ENCODE data around the gene EREG. TPM values are rescaled to one million over a fixed set of nuclear protein-coding genes. Genes with fewer than 3 reads are reported as not detected.

Gene EREG
- total RNA-seq, 3 donors from 2014 or later: 0.80 to 7.6 (median 3.3) TPM

DNA sequence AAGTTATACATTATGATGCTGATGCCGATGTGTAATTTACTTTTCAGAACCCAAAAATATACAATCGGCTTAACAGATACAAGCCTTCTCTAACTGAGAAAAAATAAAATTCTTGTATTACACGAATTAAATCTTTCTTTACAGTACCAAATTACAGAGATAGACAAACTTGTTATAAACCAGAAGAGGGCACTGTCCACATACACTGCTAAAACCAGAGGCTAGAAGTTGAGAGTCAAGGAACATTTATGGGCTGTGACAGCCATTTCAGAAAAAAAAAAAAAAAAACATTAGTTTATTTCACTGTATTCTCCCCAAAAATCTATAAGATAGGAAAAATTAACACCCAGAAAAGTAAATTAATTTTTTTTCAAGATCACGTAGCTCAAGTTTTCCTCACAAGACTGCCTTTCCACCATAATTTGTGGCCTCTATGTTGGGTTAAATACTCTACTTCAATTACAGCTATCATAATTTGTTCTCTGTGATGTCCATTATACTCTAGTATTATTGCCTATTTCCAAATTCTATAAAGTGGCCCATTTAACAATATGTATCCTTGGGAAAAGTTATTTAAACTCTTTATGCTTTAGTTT lies 12.0 kb downstream of the EREG start:
- Histone ChIP-seq H3K36me3 (no peaks in the 10 kb centered on the region), H3K27ac (no peak overlapping the region), H3K4me1 (no peaks in the 10 kb centered on the region), H3K27me3 (no peaks in the 10 kb centered on the region), H3K9me3 (no peaks in the 10 kb centered on the region), H3K4me3 (no peak overlapping the region)
- DNase-seq (ENCODE audit: low spot score in 2 of 2): no peak
- TF ChIP-seq POLR2AphosphoS5 (IDR thresholded peaks at IDR 0.05): no peak
- TF ChIP-seq, protein P1, sequence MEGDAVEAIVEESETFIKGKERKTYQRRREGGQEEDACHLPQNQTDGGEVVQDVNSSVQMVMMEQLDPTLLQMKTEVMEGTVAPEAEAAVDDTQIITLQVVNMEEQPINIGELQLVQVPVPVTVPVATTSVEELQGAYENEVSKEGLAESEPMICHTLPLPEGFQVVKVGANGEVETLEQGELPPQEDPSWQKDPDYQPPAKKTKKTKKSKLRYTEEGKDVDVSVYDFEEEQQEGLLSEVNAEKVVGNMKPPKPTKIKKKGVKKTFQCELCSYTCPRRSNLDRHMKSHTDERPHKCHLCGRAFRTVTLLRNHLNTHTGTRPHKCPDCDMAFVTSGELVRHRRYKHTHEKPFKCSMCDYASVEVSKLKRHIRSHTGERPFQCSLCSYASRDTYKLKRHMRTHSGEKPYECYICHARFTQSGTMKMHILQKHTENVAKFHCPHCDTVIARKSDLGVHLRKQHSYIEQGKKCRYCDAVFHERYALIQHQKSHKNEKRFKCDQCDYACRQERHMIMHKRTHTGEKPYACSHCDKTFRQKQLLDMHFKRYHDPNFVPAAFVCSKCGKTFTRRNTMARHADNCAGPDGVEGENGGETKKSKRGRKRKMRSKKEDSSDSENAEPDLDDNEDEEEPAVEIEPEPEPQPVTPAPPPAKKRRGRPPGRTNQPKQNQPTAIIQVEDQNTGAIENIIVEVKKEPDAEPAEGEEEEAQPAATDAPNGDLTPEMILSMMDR (IDR thresholded peaks at IDR 0.05): peak in 2 of 3 donors; percentile 66
- no peak for TF ChIP-seq POLR2A (IDR thresholded peaks at IDR 0.05)
- intact Hi-C loops (cut with DNase I; ENCODE audit: low total_unique reads): no loop called here

DNA sequence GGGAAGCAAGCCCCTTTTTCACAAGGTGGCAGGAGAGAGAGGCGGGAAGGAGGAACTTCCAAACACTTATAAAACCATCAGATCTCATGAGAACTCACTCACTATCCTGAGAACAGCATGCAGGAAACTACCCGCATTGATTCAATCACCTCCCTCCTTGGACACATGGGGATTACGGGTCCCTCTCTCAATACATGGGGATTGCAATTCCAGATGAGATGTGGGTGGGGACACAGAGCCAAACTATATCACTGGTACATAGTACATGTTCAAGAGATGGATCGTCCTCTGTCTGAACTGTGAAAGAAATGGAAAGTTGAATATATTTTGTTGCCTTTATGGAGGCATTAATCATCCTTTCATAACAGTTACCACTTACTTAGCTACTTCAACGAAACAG lies 12.8 kb downstream of the EREG start:
- Histone ChIP-seq H3K4me3 (no peak overlapping the region), H3K36me3 (no peaks in the 10 kb centered on the region), H3K4me1 (no peaks in the 10 kb centered on the region), H3K27me3 (no peaks in the 10 kb centered on the region), H3K9me3 (no peaks in the 10 kb centered on the region), H3K27ac (no peak overlapping the region)
- TF ChIP-seq POLR2AphosphoS5 (IDR thresholded peaks at IDR 0.05) (no peak), POLR2A (IDR thresholded peaks at IDR 0.05) (no peak)
- TF ChIP-seq, protein P1 (IDR thresholded peaks at IDR 0.05): no peak
- DNase-seq (ENCODE audit: low spot score in 2 of 2): no peak
- intact Hi-C loops (cut with DNase I; ENCODE audit: low total_unique reads): no loop called here

DNA sequence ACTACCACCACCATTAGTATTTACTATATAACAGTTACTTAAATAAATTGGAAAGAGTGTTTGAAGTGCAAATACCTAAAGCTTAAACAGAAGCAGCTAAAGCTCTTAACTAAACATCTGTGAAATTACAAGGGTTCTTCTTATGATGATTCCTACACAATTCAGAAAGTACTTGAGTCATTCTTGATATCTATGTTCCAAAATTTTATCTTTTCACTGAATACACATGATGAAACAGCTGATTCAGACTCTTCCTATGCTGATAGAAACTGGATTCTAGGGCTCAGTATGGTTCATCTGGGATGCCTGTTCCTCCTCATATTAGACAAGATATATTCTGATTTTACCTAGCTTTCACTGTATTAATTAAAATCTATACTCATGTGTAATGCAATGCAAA lies 13.6 kb downstream of the EREG start:
- intact Hi-C loops (cut with DNase I; ENCODE audit: low total_unique reads): no loop called here
- Histone ChIP-seq H3K4me3 (no peak overlapping the region), H3K36me3 (no peaks in the 10 kb centered on the region), H3K4me1 (no peaks in the 10 kb centered on the region), H3K27ac (no peak overlapping the region), H3K9me3 (no peaks in the 10 kb centered on the region), H3K27me3 (no peaks in the 10 kb centered on the region)
- no peak for DNase-seq (ENCODE audit: low spot score in 2 of 2)
- TF ChIP-seq POLR2A (IDR thresholded peaks at IDR 0.05): no peak
- no peak for TF ChIP-seq POLR2AphosphoS5 (IDR thresholded peaks at IDR 0.05)
- TF ChIP-seq, protein P1 (IDR thresholded peaks at IDR 0.05): no peak

DNA sequence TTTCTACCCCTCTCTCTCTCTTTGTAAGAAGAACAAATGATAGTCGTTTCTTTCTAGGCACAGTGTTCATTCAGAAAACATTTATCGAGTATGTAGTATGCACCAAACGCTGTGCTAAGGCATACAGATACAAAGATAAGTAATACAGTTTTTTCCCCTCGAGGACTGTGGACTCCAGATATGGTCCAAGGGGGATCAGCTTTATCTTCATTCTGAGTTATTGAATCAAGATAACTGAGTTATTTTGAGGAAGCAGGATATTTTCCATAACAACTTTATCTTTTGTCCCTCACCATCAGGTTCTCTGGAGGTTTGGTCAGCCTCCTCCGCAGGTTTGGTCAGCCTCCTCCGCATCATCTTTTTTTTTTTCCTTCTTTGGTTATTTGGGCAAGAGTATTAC lies 15.0 kb downstream of the EREG start:
- no peaks in the 10 kb centered on the region for H3K27me3 ChIP-seq
- intact Hi-C loops (cut with DNase I; ENCODE audit: low total_unique reads): no loop called here
- no peaks in the 10 kb centered on the region for H3K4me1 ChIP-seq
- no peaks in the 10 kb centered on the region for H3K36me3 ChIP-seq
- H3K27ac ChIP-seq: no peak overlapping the region
- DNase-seq (ENCODE audit: low spot score in 2 of 2): no peak
- TF ChIP-seq POLR2AphosphoS5 (IDR thresholded peaks at IDR 0.05) (no peak), POLR2A (IDR thresholded peaks at IDR 0.05) (no peak)
- TF ChIP-seq, protein P1 (IDR thresholded peaks at IDR 0.05): no peak
- no peaks in the 10 kb centered on the region for H3K9me3 ChIP-seq
- H3K4me3 ChIP-seq: no peak overlapping the region

DNA sequence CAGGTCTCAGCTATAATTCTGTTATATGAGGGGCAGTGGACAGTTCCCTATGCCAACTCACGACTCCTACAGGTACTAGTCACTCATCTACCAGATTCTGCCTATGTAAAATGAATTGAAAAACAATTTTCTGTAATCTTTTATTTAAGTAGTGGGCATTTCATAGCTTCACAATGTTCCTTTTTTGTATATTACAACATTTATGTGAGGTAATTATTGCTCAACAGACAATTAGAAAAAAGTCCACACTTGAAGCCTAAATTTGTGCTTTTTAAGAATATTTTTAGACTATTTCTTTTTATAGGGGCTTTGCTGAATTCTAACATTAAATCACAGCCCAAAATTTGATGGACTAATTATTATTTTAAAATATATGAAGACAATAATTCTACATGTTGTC lies 20.4 kb downstream of the EREG start:
- no peaks in the 10 kb centered on the region for H3K36me3 ChIP-seq
- no peak for TF ChIP-seq POLR2AphosphoS5 (IDR thresholded peaks at IDR 0.05)
- TF ChIP-seq POLR2A (IDR thresholded peaks at IDR 0.05): no peak
- TF ChIP-seq, protein P1 (IDR thresholded peaks at IDR 0.05): no peak
- H3K9me3 ChIP-seq: no peaks in the 10 kb centered on the region
- intact Hi-C loops (cut with DNase I; ENCODE audit: low total_unique reads): no loop called here
- H3K27ac ChIP-seq: no peak overlapping the region
- H3K27me3 ChIP-seq: no peaks in the 10 kb centered on the region
- no peaks in the 10 kb centered on the region for H3K4me1 ChIP-seq
- H3K4me3 ChIP-seq: no peak overlapping the region
- DNase-seq (ENCODE audit: low spot score in 2 of 2): no peak
